Astrocyte (in vitro differentiated cells and primary cell): ENCODE measurements around the gene ASB10.

ENCODE experiments used
- CTCF ChIP-seq: IDR thresholded peaks from 2 replicates; pipeline ENCODE4 v1.5.1; 2011; ENCODE audit warnings: low read depth, mild to moderate bottlenecking, inconsistent platforms, low read length, moderate library complexity; ENCODE audit not compliant: insufficient read depth
- EZH2 ChIP-seq: IDR thresholded peaks from 2 replicates; pipeline ENCODE4 v1.6.1; 2012; ENCODE audit warnings: mild to moderate bottlenecking, low read length, inconsistent platforms; ENCODE audit not compliant: insufficient read depth

- no peak for TF ChIP-seq CTCF
- no peak for TF ChIP-seq EZH2
Measured at GRCh38 chr7:151137076-151137675, 49.9 kb downstream of the ASB10 start.
